Measurements from ENCODE around the gene PLXNB2.

Gene PLXNB2

GRCh38 chr22:50259302-50259701, 48.1 kb downstream of the PLXNB2 start:
- peaks cover 43% of the 10 kb centered on the region for H3K36me3 ChIP-seq (ENCODE audit: insufficient read depth, low read length)
- H3K4me2 ChIP-seq (ENCODE audit: low read length) = no peak overlapping the region; the same call in 1 of the 2 replicates

GRCh38 chr22:50258361-50259292, 48.8 kb downstream of the PLXNB2 start:
- Histone ChIP-seq H3K27me3 (ENCODE audit: insufficient read depth, low read length) (no peaks in the 10 kb centered on the region), H4K20me1 (ENCODE audit: insufficient read depth, low read length) (no peaks in the 10 kb centered on the region), H3K9me2 (ENCODE audit: low read depth, low read length) (no peaks in the 10 kb centered on the region), H3K4me1 (ENCODE audit: insufficient read depth, low read length, severe bottlenecking) (peaks cover 24% of the 10 kb centered on the region), H3K9me3 (ENCODE audit: low read length) (no peaks in the 10 kb centered on the region), H3K27ac (ENCODE audit: low read depth, low read length, poor library complexity, severe bottlenecking) (no peak overlapping the region), H3K79me2 (ENCODE audit: insufficient read depth, low read length) (peaks cover 4% of the 10 kb centered on the region; the same call in 1 of the 2 replicates), H3K4me3 (ENCODE audit: low read depth, low read length, poor library complexity, severe bottlenecking) (no peak overlapping the region), H2AFZ (ENCODE audit: low read length) (no peak overlapping the region), H3K4me2 (ENCODE audit: low read length) (no peak overlapping the region; the same call in 1 of the 2 replicates), H3K36me3 (ENCODE audit: insufficient read depth, low read length) (peaks cover 47% of the 10 kb centered on the region), H3F3A (ENCODE audit: insufficient read depth, low read length) (no peaks in the 10 kb centered on the region), H3K9ac (ENCODE audit: low read length) (no peak overlapping the region)
- TF ChIP-seq EZH2 (IDR thresholded peaks at IDR 0.05; ENCODE audit: borderline replicate concordance, low read length) (no peak), CTCF (IDR thresholded peaks at IDR 0.05; ENCODE audit: low read length) (no peak)

More at GRCh38 chr22:50259302-50259701, 48.1 kb downstream of the PLXNB2 start:
- Histone ChIP-seq H3K79me2 (ENCODE audit: insufficient read depth, low read length) (peaks cover 4% of the 10 kb centered on the region; the same call in 1 of the 2 replicates), H2AFZ (ENCODE audit: low read length) (no peak overlapping the region), H3K4me1 (ENCODE audit: insufficient read depth, low read length, severe bottlenecking) (peaks cover 24% of the 10 kb centered on the region), H3K27ac (ENCODE audit: low read depth, low read length, poor library complexity, severe bottlenecking) (no peak overlapping the region), H3K9me2 (ENCODE audit: low read depth, low read length) (no peaks in the 10 kb centered on the region), H3K4me3 (ENCODE audit: low read depth, low read length, poor library complexity, severe bottlenecking) (no peak overlapping the region), H3F3A (ENCODE audit: insufficient read depth, low read length) (no peaks in the 10 kb centered on the region), H4K20me1 (ENCODE audit: insufficient read depth, low read length) (no peaks in the 10 kb centered on the region), H3K9me3 (ENCODE audit: low read length) (no peaks in the 10 kb centered on the region), H3K9ac (ENCODE audit: low read length) (no peak overlapping the region), H3K27me3 (ENCODE audit: insufficient read depth, low read length) (no peaks in the 10 kb centered on the region)
- TF ChIP-seq CTCF (IDR thresholded peaks at IDR 0.05; ENCODE audit: low read length) (no peak), EZH2 (IDR thresholded peaks at IDR 0.05; ENCODE audit: borderline replicate concordance, low read length) (no peak)

GRCh38 chr22:50257451-50258360, 49.7 kb downstream of the PLXNB2 start:
- H3K79me2 ChIP-seq (ENCODE audit: insufficient read depth, low read length) = peaks cover 4% of the 10 kb centered on the region; the same call in 1 of the 2 replicates
- no peak overlapping the region for H3K27ac ChIP-seq (ENCODE audit: low read depth, low read length, poor library complexity, severe bottlenecking)
- no peaks in the 10 kb centered on the region for H4K20me1 ChIP-seq (ENCODE audit: insufficient read depth, low read length)
- no peaks in the 10 kb centered on the region for H3K9me3 ChIP-seq (ENCODE audit: low read length)
- H3F3A ChIP-seq (ENCODE audit: insufficient read depth, low read length) = 0 out of 2 replicates have a peak, but pooled peaks cover 4% of the 10 kb centered on the region
- TF ChIP-seq EZH2 (IDR thresholded peaks at IDR 0.05; ENCODE audit: borderline replicate concordance, low read length) = no peak
- TF ChIP-seq CTCF (IDR thresholded peaks at IDR 0.05; ENCODE audit: low read length) = no peak
- H3K4me3 ChIP-seq (ENCODE audit: low read depth, low read length, poor library complexity, severe bottlenecking) = no peak overlapping the region
- H3K36me3 ChIP-seq (ENCODE audit: insufficient read depth, low read length) = peaks cover 53% of the 10 kb centered on the region
- no peak overlapping the region for H3K4me2 ChIP-seq (ENCODE audit: low read length)
- H2AFZ ChIP-seq (ENCODE audit: low read length) = no peak overlapping the region
- H3K4me1 ChIP-seq (ENCODE audit: insufficient read depth, low read length, severe bottlenecking) = peaks cover 21% of the 10 kb centered on the region
- no peak overlapping the region for H3K9ac ChIP-seq (ENCODE audit: low read length)
- no peaks in the 10 kb centered on the region for H3K27me3 ChIP-seq (ENCODE audit: insufficient read depth, low read length)
- H3K9me2 ChIP-seq (ENCODE audit: low read depth, low read length) = no peaks in the 10 kb centered on the region
